LNCAP (cell line): Measurements from ENCODE around the gene ELFN2.

Source experiments
- TF ChIP-seq, protein P1 (sequence below): fragments of 450-650 bp; IDR thresholded peaks from 2 replicates; pipeline ENCODE4 v1.5.1; 2017; ENCODE audit warnings: mild to moderate bottlenecking

The ELFN2 gene

DNA sequence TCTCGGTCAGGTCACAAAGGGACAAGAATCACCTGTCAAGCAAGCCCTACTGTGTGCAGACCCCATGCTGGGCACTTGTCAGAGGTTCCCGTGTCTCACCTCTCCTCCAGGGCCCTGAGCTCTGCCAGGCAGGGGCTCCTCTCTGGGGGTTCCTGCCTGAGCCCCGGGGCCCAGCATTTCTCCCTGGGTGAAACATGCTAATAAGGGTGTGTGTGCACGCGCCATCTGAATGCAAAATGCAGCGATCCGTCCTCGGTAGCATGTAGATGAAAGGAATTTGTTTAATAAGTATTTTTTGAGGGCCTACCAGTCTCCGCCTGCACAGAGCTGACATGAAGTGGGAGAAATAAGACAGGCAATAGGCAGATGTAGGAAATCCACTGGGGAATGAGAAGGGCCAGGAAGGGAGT is 5.8 kb downstream of the ELFN2 start:
- TF ChIP-seq, protein P1, sequence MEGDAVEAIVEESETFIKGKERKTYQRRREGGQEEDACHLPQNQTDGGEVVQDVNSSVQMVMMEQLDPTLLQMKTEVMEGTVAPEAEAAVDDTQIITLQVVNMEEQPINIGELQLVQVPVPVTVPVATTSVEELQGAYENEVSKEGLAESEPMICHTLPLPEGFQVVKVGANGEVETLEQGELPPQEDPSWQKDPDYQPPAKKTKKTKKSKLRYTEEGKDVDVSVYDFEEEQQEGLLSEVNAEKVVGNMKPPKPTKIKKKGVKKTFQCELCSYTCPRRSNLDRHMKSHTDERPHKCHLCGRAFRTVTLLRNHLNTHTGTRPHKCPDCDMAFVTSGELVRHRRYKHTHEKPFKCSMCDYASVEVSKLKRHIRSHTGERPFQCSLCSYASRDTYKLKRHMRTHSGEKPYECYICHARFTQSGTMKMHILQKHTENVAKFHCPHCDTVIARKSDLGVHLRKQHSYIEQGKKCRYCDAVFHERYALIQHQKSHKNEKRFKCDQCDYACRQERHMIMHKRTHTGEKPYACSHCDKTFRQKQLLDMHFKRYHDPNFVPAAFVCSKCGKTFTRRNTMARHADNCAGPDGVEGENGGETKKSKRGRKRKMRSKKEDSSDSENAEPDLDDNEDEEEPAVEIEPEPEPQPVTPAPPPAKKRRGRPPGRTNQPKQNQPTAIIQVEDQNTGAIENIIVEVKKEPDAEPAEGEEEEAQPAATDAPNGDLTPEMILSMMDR, result no peak

DNA sequence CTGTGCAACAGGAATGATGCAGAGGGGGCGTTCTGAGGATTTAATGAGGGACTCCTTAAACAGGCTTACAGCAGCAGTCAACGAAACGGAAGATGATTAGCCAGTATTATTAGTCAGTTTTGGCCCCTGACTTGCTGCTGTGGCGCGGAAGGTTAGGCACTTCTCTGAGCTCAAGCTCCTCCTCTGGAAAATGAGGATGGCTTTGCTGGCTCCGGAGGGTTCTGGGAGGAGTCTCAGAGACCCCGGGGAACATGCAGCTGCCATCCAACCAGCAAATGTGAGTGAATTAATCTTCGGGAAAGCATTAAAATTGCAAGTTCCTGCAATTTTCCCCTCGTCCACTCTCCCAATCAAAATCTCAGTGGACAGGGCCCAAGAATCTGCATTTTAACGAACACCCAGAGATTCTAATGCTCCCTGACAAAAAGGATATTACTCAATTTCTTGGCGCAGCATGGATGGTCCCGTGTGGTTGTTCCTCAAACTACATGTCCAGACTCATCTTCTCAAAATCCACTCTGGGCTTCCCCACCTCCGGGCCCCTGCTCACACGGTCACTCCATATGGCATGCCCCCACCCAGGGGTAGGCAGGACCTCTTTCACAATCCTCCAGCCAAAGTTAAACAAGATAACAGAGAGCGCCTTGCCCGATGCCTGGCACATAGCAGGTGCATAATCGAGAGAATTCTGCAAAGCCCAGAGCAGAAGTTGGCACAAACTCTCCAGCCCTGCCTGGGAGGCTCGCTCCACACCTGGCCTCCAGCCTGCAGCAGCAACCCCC is 6.4 kb downstream of the ELFN2 start:
- TF ChIP-seq, protein P1, result no peak

DNA sequence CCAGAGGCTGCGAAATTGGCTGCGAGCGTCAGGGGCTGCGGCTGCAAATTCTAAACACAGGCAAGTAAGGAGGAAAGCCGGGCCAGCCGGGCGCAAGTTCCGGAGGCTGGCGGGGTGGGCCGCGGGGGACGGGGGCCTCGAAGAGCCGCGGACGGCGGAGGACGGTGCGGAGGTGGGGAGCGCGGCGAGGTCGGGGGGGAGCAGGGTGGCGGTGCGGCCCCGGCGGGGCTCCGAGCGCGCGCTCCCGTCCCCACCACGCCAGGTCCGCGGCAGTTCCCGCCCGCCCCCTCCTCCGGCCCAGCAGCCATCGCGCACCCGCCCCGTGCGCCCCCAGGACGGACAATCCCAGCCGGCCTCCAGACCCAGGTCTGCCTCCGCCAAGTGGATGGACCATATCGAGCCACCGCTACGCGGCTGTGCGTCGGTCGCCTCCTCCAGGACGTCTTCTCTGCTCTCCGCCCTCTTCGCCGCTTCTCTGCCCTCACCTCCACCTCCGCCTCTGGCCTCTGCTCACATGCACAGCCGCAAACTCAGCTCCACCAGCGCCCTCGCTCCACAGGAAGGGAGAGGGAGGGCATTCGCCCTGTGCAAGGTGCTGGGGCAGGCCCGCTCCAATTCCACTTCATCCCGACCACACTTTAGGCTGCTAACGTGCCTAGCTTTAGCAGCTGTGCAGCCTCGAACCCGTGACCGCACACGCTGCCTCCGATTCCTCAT is 7.2 kb downstream of the ELFN2 start:
- TF ChIP-seq, protein P1, result no peak

DNA sequence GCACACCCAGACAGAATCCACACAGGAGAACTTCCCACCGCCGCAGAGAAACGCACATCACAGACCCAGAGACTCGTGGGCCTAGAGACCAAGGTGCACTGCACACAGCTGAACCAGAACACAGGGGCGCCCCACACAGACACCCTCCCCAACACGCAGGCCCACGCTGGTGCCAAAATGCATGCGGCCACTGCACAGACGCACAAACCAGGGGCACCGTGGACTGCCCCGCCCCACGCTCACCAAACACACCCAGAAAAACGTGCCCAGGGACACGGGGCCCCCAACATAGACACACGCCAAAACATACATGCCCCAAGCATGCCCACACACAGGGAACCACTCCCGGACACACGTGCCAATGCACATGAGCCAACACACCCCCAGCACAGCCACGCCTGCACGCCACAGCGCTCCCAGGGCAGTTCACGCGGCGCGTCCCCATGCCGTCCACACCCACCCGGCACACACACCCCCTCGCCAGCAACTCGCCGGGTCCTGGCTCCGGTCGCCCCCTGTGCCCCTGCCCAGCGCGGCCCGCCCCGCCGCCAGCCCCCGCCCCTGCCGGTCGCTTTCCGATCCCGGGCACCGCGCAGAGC is 7.8 kb downstream of the ELFN2 start:
- TF ChIP-seq, protein P1, result no peak

DNA sequence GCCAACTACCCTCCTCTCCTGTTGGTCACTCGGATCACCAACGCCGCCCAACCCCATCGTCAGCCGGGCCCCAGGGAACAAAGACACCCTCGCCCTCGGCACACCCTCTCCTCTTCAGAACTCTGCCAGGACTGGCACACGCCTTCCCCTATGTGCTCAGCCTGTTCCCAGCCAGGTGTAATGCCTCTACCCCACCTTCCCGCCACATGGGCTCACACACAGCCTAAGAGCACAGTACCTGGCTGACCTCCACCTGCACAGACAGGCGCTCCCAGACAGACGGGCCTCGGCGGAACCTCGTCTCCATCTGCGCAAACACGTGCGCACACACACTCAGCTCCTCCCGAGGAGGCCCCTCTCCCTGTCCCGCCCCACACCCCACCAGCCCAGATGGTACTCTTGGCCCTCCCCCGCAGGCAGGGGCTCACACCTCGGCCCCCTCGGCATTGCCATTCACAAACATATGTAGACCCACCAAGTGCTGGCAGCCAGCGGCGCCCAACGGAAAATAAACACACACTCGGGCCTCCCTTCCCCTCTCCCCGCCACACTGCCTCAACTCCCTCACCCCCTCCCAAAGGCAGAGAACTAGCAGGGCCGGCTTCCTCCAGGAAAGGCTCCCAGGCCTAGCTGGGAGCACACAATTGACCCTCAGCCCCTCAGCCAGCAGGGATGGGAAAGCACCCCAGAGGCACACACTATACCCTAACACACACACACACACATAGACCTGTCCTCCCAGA is 8.5 kb downstream of the ELFN2 start:
- TF ChIP-seq, protein P1, result no peak

DNA sequence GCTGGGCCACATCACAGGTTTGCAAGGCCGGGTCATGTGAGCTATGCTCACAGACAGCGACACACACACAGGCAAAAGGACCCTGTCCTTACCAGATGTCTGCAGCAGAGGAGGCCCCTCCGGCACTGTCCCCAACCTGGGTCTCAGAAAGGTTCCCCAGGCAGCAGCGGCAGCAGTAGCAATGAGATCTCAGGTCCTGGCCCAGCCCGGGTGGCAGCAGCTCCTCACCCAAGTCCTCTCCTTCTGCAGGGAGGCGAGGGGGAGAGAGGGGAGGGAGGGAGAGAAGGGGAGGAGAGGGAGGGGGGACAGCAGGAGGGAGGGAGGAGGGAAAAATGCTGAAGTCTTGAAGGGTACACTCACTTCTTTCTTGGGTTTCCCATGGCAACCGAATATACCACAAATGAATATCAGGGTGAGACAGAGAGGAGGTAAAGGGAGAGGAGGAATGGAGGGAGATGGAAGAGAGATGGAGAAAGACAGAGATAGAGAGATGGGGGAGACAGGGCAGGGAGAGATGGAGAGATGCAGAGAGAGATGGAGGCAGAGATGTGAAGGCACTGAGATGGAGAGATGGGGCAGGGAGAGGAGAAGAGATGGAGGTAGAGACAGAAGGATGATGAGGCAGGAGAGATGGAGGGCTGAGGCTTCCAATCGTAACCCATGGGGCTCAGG is 9.5 kb downstream of the ELFN2 start:
- TF ChIP-seq, protein P1, result no peak

DNA sequence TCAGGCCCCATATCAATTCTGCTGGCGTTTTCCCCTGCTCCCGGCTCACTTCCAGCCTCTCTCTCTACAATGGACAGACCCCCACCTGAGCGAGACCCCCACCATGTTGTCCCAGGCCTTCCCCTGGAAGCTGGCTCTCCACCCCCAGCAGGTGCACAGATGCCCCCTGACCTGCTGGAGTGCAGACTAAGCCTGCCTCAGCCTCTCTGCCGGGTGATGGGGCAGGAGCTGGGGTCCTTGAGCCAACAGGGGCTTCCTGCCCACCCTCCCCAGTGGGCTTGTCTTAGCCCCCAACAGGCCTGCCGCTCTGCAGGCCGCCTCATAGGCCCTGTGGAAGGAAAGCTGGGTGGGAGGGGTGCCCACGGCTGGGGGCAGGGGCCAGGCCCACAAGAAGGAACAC is 10.0 kb downstream of the ELFN2 start:
- TF ChIP-seq, protein P1, result no peak
